Breast epithelium (tissue), 4 donors: Measurements from ENCODE around the gene LRRC43. TPM values are rescaled to one million over a fixed set of nuclear protein-coding genes. Genes with fewer than 3 reads are reported as not detected.

Experiments used
- DNase-seq, 2 donors: peaks; one replicate each; pipeline ENCODE4 v3.0.0-alpha.2; 2019; ENCODE audit warnings: low spot score in 2 of 2
- H3K27ac ChIP-seq, 2 donors: fragments of 200-600 bp; sonication (generic) in 1 of 2; one replicate each; pipeline ENCODE4 v1.5.1; 2016 to 2019; ENCODE audit warnings: mild to moderate bottlenecking in 1 of 2
- H3K27me3 ChIP-seq, 2 donors: fragments of 200-600 bp; sonication (generic) in 1 of 2; one replicate each; pipeline versions ENCODE4 v1.5.1 to v1.6.0; 2017 to 2019; ENCODE audit warnings: control low read depth in 1 of 2, mild to moderate bottlenecking in 1 of 2
- H3K36me3 ChIP-seq: fragments of 200-600 bp; one replicate; pipeline ENCODE4 v1.5.1; 2019
- H3K4me1 ChIP-seq, 2 donors: fragments of 200-600 bp; sonication (generic); one replicate each; pipeline ENCODE4 v1.5.1; 2016 to 2019; ENCODE audit warnings: control low read depth in 1 of 2
- H3K4me3 ChIP-seq, 3 donors: fragments of 200-600 bp; sonication (generic); 1 replicate in 2 of 3; 2 replicates in 1 of 3; pipeline ENCODE4 v1.5.1; 2016 to 2019; ENCODE audit warnings: mild to moderate bottlenecking in 3 of 3, moderate library complexity in 2 of 3
- H3K9me3 ChIP-seq, 2 donors: fragments of 200-600 bp; sonication (generic) in 1 of 2; one replicate each; pipeline ENCODE4 v1.5.1; 2016 to 2019; ENCODE audit warnings: control low read depth in 1 of 2
- CTCF ChIP-seq, 3 donors: fragments of 450-650 bp; IDR thresholded peaks; one replicate each; pipeline ENCODE4 v1.5.1; 2016 to 2017; ENCODE audit warnings: antibody characterized with exemption in 3 of 3, mild to moderate bottlenecking in 3 of 3, moderate library complexity in 3 of 3
- POLR2A ChIP-seq: fragments of 450-650 bp; IDR thresholded peaks from one replicate; pipeline ENCODE4 v1.6.1; 2016; ENCODE audit warnings: antibody characterized with exemption, mild to moderate bottlenecking, moderate library complexity
- POLR2AphosphoS5 ChIP-seq, 3 donors: sonication (generic); formaldehyde crosslinking; IDR thresholded peaks; one replicate each; pipeline ENCODE4 v1.6.1; 2017; ENCODE audit warnings: antibody characterized with exemption in 3 of 3
- intact Hi-C: fragments of 100-400 bp; cut with DNase I; formaldehyde crosslinking; loops from one replicate; pipeline ENCODE4 v1.15.1; 2023; ENCODE audit warnings: low total_unique reads
- total RNA-seq, 3 donors: library from RNA; depleted of rRNA; stranded (reverse); fragments of >200 nt; gene quantifications; one replicate each; pipeline ENCODE4 v1.1.0, GENCODE V29; 2016

Gene LRRC43
- total RNA-seq, 3 donors from 2014 or later, result 0.66 to 2.3 (median 0.80) TPM

- no peak overlapping the region for H3K4me3 ChIP-seq
- intact Hi-C loops, result loop anchor here (10.0 kb wide), 1 partner anchor 313 kb away; no protein-coding TSS in a partner anchor
- H3K4me1 ChIP-seq, result no peaks in the 10 kb centered on the region
- no peaks in the 10 kb centered on the region for H3K27me3 ChIP-seq
- H3K9me3 ChIP-seq, result no peaks in the 10 kb centered on the region
- no peak overlapping the region for H3K27ac ChIP-seq
- peak in 1 of 2 donors; percentile 36 for DNase-seq
- TF ChIP-seq POLR2AphosphoS5 (IDR thresholded peaks at IDR 0.05) (no peak), CTCF (IDR thresholded peaks at IDR 0.05) (no peak), POLR2A (no peak)
- H3K36me3 ChIP-seq, result peaks cover 20% of the 10 kb centered on the region
These were observed 45.2 kb upstream of the LRRC43 start for GRCh38 chr12:122137681-122138080.

- Histone ChIP-seq H3K4me3 (no peak overlapping the region), H3K27ac (no peak overlapping the region), H3K9me3 (no peaks in the 10 kb centered on the region), H3K27me3 (no peaks in the 10 kb centered on the region), H3K4me1 (no peaks in the 10 kb centered on the region), H3K36me3 (peaks cover 15% of the 10 kb centered on the region)
- TF ChIP-seq POLR2A (no peak), CTCF (IDR thresholded peaks at IDR 0.05) (no peak), POLR2AphosphoS5 (IDR thresholded peaks at IDR 0.05) (no peak)
- no peak for DNase-seq
- intact Hi-C loops, result loop anchor here (10.0 kb wide), 1 partner anchor 313 kb away; no protein-coding TSS in a partner anchor
These were observed 44.7 kb upstream of the LRRC43 start for GRCh38 chr12:122138181-122138580.

GRCh38 chr12:122138616-122139015, 44.3 kb upstream of the LRRC43 start:
- intact Hi-C loops, result loop anchor here (10.0 kb wide), 1 partner anchor 314 kb away; no protein-coding TSS in a partner anchor
- Histone ChIP-seq H3K27me3 (no peaks in the 10 kb centered on the region), H3K36me3 (peaks cover 13% of the 10 kb centered on the region), H3K4me1 (no peaks in the 10 kb centered on the region), H3K27ac (no peak overlapping the region), H3K4me3 (no peak overlapping the region), H3K9me3 (no peaks in the 10 kb centered on the region)
- TF ChIP-seq CTCF (IDR thresholded peaks at IDR 0.05) (no peak), POLR2A (no peak), POLR2AphosphoS5 (IDR thresholded peaks at IDR 0.05) (no peak)
- no peak for DNase-seq

GRCh38 chr12:122139266-122139665, 43.7 kb upstream of the LRRC43 start:
- H3K4me1 ChIP-seq, result no peaks in the 10 kb centered on the region
- TF ChIP-seq POLR2A (no peak), CTCF (IDR thresholded peaks at IDR 0.05) (no peak), POLR2AphosphoS5 (IDR thresholded peaks at IDR 0.05) (no peak)
- no peaks in the 10 kb centered on the region for H3K9me3 ChIP-seq
- H3K27ac ChIP-seq, result no peak overlapping the region
- peaks cover 13% of the 10 kb centered on the region for H3K36me3 ChIP-seq
- H3K27me3 ChIP-seq, result no peaks in the 10 kb centered on the region
- no peak overlapping the region for H3K4me3 ChIP-seq
- no peak for DNase-seq
- intact Hi-C loops, result loop anchor here (10.0 kb wide), 1 partner anchor 314 kb away; no protein-coding TSS in a partner anchor

- no peaks in the 10 kb centered on the region for H3K4me1 ChIP-seq
- no peaks in the 10 kb centered on the region for H3K9me3 ChIP-seq
- TF ChIP-seq CTCF (IDR thresholded peaks at IDR 0.05) (no peak), POLR2A (no peak), POLR2AphosphoS5 (IDR thresholded peaks at IDR 0.05) (no peak)
- no peaks in the 10 kb centered on the region for H3K27me3 ChIP-seq
- no peak overlapping the region for H3K4me3 ChIP-seq
- no peak for DNase-seq
- peaks cover 13% of the 10 kb centered on the region for H3K36me3 ChIP-seq
- intact Hi-C loops, result loop anchor here (10.0 kb wide), 1 partner anchor 315 kb away; no protein-coding TSS in a partner anchor
- no peak overlapping the region for H3K27ac ChIP-seq
These were observed 43.0 kb upstream of the LRRC43 start for GRCh38 chr12:122139941-122140340.
